K562 (cell line): ENCODE measurements around the gene KLK10.
A peak's percentile ranks its signal among the peaks of the same experiment; 100 is the strongest.

Source experiments
- BACH1 ChIP-seq: fragments of 200-800 bp; sonication (Bioruptor generic); IDR thresholded peaks from 2 replicates; pipeline ENCODE4 v1.6.1; 2016; ENCODE audit warnings: missing genetic modification characterization, missing compliant biosample characterization
- CTCF ChIP-seq, 3 experiments: IDR thresholded peaks in 2 of 3; conservative IDR thresholded peaks in 1 of 3; 2 replicates each; pipeline ENCODE4 v1.5.1; 2011 to 2012; ENCODE audit warnings: low read length in 3 of 3, mild to moderate bottlenecking in 3 of 3, control low read depth in 2 of 3, improper control_type of control experiment in 1 of 3, inconsistent platforms in 1 of 3, low read depth in 1 of 3, mixed read lengths in 1 of 3, moderate library complexity in 1 of 3; ENCODE audit not compliant: insufficient read depth in 2 of 3
- E2F4 ChIP-seq: sonication (generic); formaldehyde crosslinking; IDR thresholded peaks from 2 replicates; pipeline ENCODE4 v1.8.0; 2022; ENCODE audit warnings: mild to moderate bottlenecking, low read depth, missing genetic modification reagents
- EGR1 ChIP-seq: fragments of 450-650 bp; conservative IDR thresholded peaks from 2 replicates; pipeline ENCODE4 v1.6.1; 2017; ENCODE audit warnings: mild to moderate bottlenecking
- LARP7 ChIP-seq: fragments of 450-650 bp; IDR thresholded peaks from 2 replicates; pipeline ENCODE4 v1.6.1; 2016
- MEF2D ChIP-seq: conservative IDR thresholded peaks from 2 replicates; pipeline ENCODE4 v1.6.1; 2016; ENCODE audit warnings: low read depth, missing genetic modification characterization, missing compliant biosample characterization
- POLR2A ChIP-seq: fragments of 450-650 bp; conservative IDR thresholded peaks from 2 replicates; pipeline ENCODE4 v1.6.1; 2016
- RERE ChIP-seq: sonication (generic); formaldehyde crosslinking; IDR thresholded peaks from 2 replicates; pipeline ENCODE4 v1.8.0; 2023; ENCODE audit warnings: missing genetic modification reagents, mild to moderate bottlenecking, borderline replicate concordance
- ZBTB34 ChIP-seq: fragments of 250-450 bp; sonication (Bioruptor Pico); IDR thresholded peaks from 2 replicates; pipeline ENCODE4 v1.8.0; 2021; ENCODE audit warnings: mild to moderate bottlenecking, moderate library complexity
- ZZZ3 ChIP-seq: fragments of 450-650 bp; IDR thresholded peaks from 2 replicates; pipeline ENCODE4 v1.6.1; 2016; ENCODE audit warnings: antibody characterized with exemption, mild to moderate bottlenecking, moderate library complexity

- peak; percentile 62 for TF ChIP-seq EGR1
- TF ChIP-seq ZBTB34: no peak
- no peak for TF ChIP-seq RERE (CRISPR knock-in tag)
- TF ChIP-seq E2F4 (CRISPR knock-in tag): no peak
- TF ChIP-seq CTCF (IDR thresholded peaks at IDR 0.05 in 2 of 3, conservative IDR thresholded peaks at IDR 0.05 in 1 of 3; ENCODE audit: insufficient read depth in 2 of 3, low read depth in 1 of 3, low read length in 3 of 3): no peak
- TF ChIP-seq ZZZ3: no peak
- TF ChIP-seq POLR2A: peak; percentile 60
- TF ChIP-seq LARP7: no peak
- TF ChIP-seq BACH1 (tag): no peak
- TF ChIP-seq MEF2D (tag): no peak
Measured at GRCh38 chr19:51002542-51003311, 16.8 kb downstream of the KLK10 start.
